ENCODE data around the gene PIGU. TPM values are rescaled to one million over a fixed set of nuclear protein-coding genes. Genes with fewer than 3 reads are reported as not detected.
A peak's percentile ranks its signal among the peaks of the same experiment; 100 is the strongest.

The PIGU gene
- total and polyA plus RNA-seq, 4 donors = 6.4 to 10.0 (median 7.2) TPM

GRCh38 chr20:34579191-34579978 lies 97.5 kb downstream of the PIGU start:
- Histone ChIP-seq H3K27me3 (ENCODE audit: control insufficient read depth in 4 of 4, insufficient read depth in 4 of 4, low read length in 3 of 4) (no peaks in the 10 kb centered on the region), H3K9ac (ENCODE audit: low read depth in 1 of 2, low read length in 2 of 2) (no peak overlapping the region), H3K36me3 (ENCODE audit: control insufficient read depth in 4 of 4, insufficient read depth in 3 of 4, low read depth in 1 of 4, low read length in 3 of 4) (peaks cover 0 to 5% (median 0%) of the 10 kb centered on the region in 4 donors), H3K9me3 (ENCODE audit: control insufficient read depth in 4 of 4, low read length in 3 of 4) (no peaks in the 10 kb centered on the region), H3K27ac (ENCODE audit: low read depth in 1 of 2, low read length in 2 of 2) (no peak overlapping the region), H3K4me1 (ENCODE audit: control insufficient read depth in 4 of 4, insufficient read depth in 4 of 4, low read length in 3 of 4) (no peaks in the 10 kb centered on the region), H3K4me3 (ENCODE audit: low read depth in 1 of 3, low read length in 3 of 3) (no peak overlapping the region)
- TF ChIP-seq EGR1 (IDR thresholded peaks at IDR 0.05; ENCODE audit: low read depth in 2 of 2) (no peak), NR2F2 (IDR thresholded peaks at IDR 0.05) (no peak), TAF1 (conservative IDR thresholded peaks at IDR 0.05) (no peak), JUND (IDR thresholded peaks at IDR 0.05) (peak; percentile 69 to 78), HNF4A (conservative IDR thresholded peaks at IDR 0.05) (no peak), HNF4G (IDR thresholded peaks at IDR 0.05) (no peak), ATF3 (IDR thresholded peaks at IDR 0.05) (peak; percentile 15), CTCF (IDR thresholded peaks at IDR 0.05; ENCODE audit: low read depth, low read length, missing input control) (peak; percentile 21), GABPA (IDR thresholded peaks at IDR 0.05 in 1 of 2, conservative IDR thresholded peaks at IDR 0.05 in 1 of 2) (no peak), RAD21 (IDR thresholded peaks at IDR 0.05) (peak; percentile 46 to 63), YY1 (IDR thresholded peaks at IDR 0.05) (no peak)
- no peak for DNase-seq (ENCODE audit: low spot score)
- 83% methylated on average over 11 of the region's 11 CpGs for WGBS

GRCh38 chr20:34578521-34578920 lies 98.4 kb downstream of the PIGU start:
- TF ChIP-seq NR2F2 (IDR thresholded peaks at IDR 0.05) (peak; percentile 62), REST (IDR thresholded peaks at IDR 0.05) (no peak)
- WGBS = 80% methylated on average over 6 of the region's 6 CpGs
- Histone ChIP-seq H3K4me1 (ENCODE audit: control insufficient read depth in 4 of 4, insufficient read depth in 4 of 4, low read length in 3 of 4) (no peaks in the 10 kb centered on the region), H3K36me3 (ENCODE audit: control insufficient read depth in 4 of 4, insufficient read depth in 3 of 4, low read depth in 1 of 4, low read length in 3 of 4) (peaks cover 0 to 10% (median 0%) of the 10 kb centered on the region in 4 donors), H3K9me3 (ENCODE audit: control insufficient read depth in 4 of 4, low read length in 3 of 4) (no peaks in the 10 kb centered on the region), H3K27me3 (ENCODE audit: control insufficient read depth in 4 of 4, insufficient read depth in 4 of 4, low read length in 3 of 4) (no peaks in the 10 kb centered on the region), H3K4me3 (ENCODE audit: low read depth in 1 of 3, low read length in 3 of 3) (no peak overlapping the region), H3K27ac (ENCODE audit: low read depth in 1 of 2, low read length in 2 of 2) (no peak overlapping the region), H3K9ac (ENCODE audit: low read depth in 1 of 2, low read length in 2 of 2) (no peak overlapping the region)
- DNase-seq (ENCODE audit: low spot score) = no peak
